ENCODE results near the gene ENTHD1. TPM values are rescaled to one million over a fixed set of nuclear protein-coding genes. Genes with fewer than 3 reads are reported as not detected.

Gene ENTHD1
- total RNA-seq, 4 donors from 2014 or later: not detected

DNA sequence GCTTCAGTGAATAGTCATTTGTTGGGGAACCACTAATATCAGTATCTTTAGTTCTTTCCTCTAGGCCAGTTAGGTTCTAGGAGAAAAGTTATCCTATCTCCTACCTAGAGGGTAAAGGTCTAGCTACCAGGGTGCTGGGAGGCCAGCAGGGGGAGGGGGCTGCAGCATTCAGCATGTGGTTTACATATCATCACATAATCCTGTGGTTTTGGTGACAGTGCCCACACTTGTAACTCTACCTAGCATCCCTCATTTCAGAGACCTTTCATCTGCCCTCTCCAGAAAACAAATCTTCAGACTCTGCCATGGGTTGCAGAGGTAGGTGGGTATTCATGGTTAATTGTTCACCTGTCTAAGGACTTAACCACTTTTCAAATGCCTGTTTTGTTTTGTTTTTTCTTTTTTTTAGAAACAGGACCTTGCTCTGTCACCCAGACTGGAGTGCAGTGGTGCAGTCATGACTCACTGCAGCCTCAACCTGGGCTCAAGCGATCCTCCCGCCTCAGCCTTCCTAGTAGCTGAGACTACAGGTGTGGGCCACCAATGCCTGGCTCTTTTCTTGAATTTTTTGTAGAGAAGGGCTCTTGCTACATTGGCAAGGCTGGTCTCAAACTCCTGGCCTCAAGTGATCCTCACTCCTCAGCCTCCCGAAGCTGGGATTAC, 146.8 kb downstream of the ENTHD1 start:
- H3K27me3 ChIP-seq: peaks cover 17% of the 10 kb centered on the region
- H3K27ac ChIP-seq: no peak overlapping the region
- H3K4me1 ChIP-seq: no peaks in the 10 kb centered on the region
- WGBS: 93% methylated on average over 3 of the region's 3 CpGs
- no peaks in the 10 kb centered on the region for H3K9me3 ChIP-seq
- TF ChIP-seq EP300 (IDR thresholded peaks at IDR 0.05) (no peak), POLR2AphosphoS5 (IDR thresholded peaks at IDR 0.05) (no peak), POLR2A (IDR thresholded peaks at IDR 0.05) (no peak)
- TF ChIP-seq, protein P1, sequence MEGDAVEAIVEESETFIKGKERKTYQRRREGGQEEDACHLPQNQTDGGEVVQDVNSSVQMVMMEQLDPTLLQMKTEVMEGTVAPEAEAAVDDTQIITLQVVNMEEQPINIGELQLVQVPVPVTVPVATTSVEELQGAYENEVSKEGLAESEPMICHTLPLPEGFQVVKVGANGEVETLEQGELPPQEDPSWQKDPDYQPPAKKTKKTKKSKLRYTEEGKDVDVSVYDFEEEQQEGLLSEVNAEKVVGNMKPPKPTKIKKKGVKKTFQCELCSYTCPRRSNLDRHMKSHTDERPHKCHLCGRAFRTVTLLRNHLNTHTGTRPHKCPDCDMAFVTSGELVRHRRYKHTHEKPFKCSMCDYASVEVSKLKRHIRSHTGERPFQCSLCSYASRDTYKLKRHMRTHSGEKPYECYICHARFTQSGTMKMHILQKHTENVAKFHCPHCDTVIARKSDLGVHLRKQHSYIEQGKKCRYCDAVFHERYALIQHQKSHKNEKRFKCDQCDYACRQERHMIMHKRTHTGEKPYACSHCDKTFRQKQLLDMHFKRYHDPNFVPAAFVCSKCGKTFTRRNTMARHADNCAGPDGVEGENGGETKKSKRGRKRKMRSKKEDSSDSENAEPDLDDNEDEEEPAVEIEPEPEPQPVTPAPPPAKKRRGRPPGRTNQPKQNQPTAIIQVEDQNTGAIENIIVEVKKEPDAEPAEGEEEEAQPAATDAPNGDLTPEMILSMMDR (IDR thresholded peaks at IDR 0.05): no peak
- no peak overlapping the region for H3K4me3 ChIP-seq
- no peaks in the 10 kb centered on the region for H3K36me3 ChIP-seq
- DNase-seq (ENCODE audit: low spot score in 2 of 2): no peak

DNA sequence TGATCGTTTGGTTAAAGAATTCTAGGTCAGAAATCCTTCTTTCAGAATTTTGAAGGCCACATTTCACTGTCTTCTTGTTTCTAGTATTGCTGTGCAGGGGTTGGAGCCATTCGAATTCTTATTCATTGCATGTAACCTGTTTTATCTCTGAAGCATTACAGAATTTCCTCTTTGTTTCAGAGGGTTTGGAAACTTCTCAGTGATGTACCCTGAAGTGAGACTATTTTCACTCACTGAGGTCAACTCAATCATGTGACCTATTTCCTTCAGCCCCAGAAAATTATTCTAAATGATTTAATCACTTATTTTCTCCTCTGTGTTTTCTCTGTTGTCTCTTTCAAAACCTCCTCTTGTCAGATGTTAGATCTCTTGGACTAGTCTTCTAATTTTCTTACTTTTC, 147.8 kb downstream of the ENTHD1 start:
- no peak overlapping the region for H3K4me3 ChIP-seq
- no peaks in the 10 kb centered on the region for H3K9me3 ChIP-seq
- WGBS: 71% methylated on average over 2 of the region's 2 CpGs
- peaks cover 17% of the 10 kb centered on the region for H3K27me3 ChIP-seq
- no peak for TF ChIP-seq POLR2AphosphoS5 (IDR thresholded peaks at IDR 0.05)
- TF ChIP-seq POLR2A (IDR thresholded peaks at IDR 0.05): no peak
- TF ChIP-seq, protein P1 (IDR thresholded peaks at IDR 0.05): no peak
- TF ChIP-seq EP300 (IDR thresholded peaks at IDR 0.05): no peak
- no peaks in the 10 kb centered on the region for H3K36me3 ChIP-seq
- H3K4me1 ChIP-seq: no peaks in the 10 kb centered on the region
- no peak overlapping the region for H3K27ac ChIP-seq
- no peak for DNase-seq (ENCODE audit: low spot score in 2 of 2)

DNA sequence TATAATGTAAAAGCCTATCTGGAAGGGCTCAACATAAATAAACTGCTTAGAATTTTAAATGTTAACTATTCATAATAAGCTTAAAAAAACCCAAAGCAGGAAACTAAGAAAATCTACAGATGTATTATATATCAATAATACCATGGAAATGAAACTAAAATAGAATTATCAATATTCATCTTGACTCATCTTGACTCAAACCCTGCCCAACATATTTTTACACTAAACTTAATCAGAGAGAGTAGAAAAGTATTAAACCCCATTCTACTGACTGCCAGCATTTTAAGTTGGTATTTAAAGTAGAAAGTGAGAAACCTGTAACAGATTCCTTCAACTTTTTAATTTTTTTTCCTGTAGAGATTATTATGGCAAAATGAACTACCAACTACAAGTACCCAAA, 149.2 kb downstream of the ENTHD1 start:
- Histone ChIP-seq H3K27ac (no peak overlapping the region), H3K36me3 (no peaks in the 10 kb centered on the region), H3K27me3 (peaks cover 14% of the 10 kb centered on the region), H3K9me3 (no peaks in the 10 kb centered on the region), H3K4me1 (no peaks in the 10 kb centered on the region), H3K4me3 (no peak overlapping the region)
- no peak for DNase-seq (ENCODE audit: low spot score in 2 of 2)
- TF ChIP-seq EP300 (IDR thresholded peaks at IDR 0.05) (no peak), POLR2A (IDR thresholded peaks at IDR 0.05) (no peak), POLR2AphosphoS5 (IDR thresholded peaks at IDR 0.05) (no peak)
- TF ChIP-seq, protein P1 (IDR thresholded peaks at IDR 0.05): no peak

DNA sequence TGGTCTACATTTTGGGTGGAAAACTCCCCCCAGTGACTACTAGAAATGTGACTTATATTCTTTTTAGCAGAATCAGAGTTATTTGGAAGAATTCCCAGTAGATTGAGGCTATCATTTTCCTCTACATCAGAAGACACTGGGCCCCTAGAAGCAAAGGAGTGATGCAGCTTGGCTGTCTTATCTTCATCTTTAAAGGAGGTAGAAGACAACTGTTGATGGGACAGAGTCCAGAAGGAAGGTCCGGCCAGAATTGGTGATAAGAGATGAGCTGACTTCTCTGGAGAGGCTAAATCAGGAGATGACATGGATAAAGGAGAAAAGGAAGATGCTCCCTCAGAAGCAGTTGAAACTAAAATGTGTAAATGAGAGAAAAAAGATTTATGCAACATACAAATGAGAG, 149.6 kb downstream of the ENTHD1 start:
- Histone ChIP-seq H3K4me3 (no peak overlapping the region), H3K36me3 (no peaks in the 10 kb centered on the region), H3K9me3 (no peaks in the 10 kb centered on the region), H3K27ac (no peak overlapping the region), H3K4me1 (no peaks in the 10 kb centered on the region), H3K27me3 (peaks cover 18% of the 10 kb centered on the region)
- no peak for DNase-seq (ENCODE audit: low spot score in 2 of 2)
- TF ChIP-seq EP300 (IDR thresholded peaks at IDR 0.05): no peak
- TF ChIP-seq, protein P1 (IDR thresholded peaks at IDR 0.05): no peak
- TF ChIP-seq POLR2AphosphoS5 (IDR thresholded peaks at IDR 0.05): no peak
- no peak for TF ChIP-seq POLR2A (IDR thresholded peaks at IDR 0.05)
- WGBS: 63% methylated on average over 1 of the region's 1 CpG

DNA sequence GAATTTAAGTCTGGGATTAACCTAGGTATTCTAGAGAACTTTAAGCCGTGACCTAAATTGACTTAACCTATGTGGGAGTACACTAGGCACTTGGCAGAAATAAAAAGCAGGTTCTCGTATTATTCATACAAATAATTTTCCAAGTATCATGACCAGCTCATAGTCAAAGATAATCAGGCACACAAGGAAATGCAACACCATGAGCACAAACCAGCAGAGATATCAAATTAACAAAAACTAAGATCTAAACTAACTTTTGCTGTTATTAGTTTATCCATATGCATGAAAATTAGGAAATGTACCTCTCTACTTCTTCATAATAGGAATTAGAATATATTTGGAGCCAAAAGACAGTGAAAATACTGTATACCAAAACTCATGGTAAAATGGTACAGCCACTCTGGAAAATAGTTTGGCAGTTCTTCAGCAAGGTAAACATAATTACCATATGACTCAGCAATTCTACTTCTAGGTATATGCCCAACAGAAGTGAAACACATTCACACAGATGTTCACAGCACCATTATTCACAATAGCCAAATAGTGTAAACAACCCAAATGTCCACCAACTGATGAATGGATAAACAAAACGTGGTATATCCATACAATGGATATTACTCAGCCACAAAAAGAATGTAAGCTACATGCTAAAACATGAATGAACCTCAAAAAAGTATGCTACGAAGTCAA, 154.1 kb downstream of the ENTHD1 start:
- Histone ChIP-seq H3K27me3 (peaks cover 27% of the 10 kb centered on the region), H3K27ac (no peak overlapping the region), H3K36me3 (no peaks in the 10 kb centered on the region), H3K9me3 (no peaks in the 10 kb centered on the region), H3K4me3 (no peak overlapping the region), H3K4me1 (no peaks in the 10 kb centered on the region)
- 74% methylated on average over 4 of the region's 4 CpGs for WGBS
- DNase-seq (ENCODE audit: low spot score in 2 of 2): no peak
- no peak for TF ChIP-seq POLR2AphosphoS5 (IDR thresholded peaks at IDR 0.05)
- TF ChIP-seq, protein P1 (IDR thresholded peaks at IDR 0.05): no peak

Data from suprapubic skin (tissue), 4 donors.